Skin epidermis (tissue), 12 donors: Measurements from ENCODE around the gene DTHD1.

Source experiments
- H3K27ac ChIP-seq, 21 experiments: fragments of 200-600 bp; sonication (generic) in 11 of 21; one replicate each; pipeline ENCODE4 v1.5.0; 2020; ENCODE audit warnings: mild to moderate bottlenecking in 3 of 21, inconsistent platforms in 2 of 21, moderate library complexity in 2 of 21
- H3K4me3 ChIP-seq, 7 experiments: fragments of 200-600 bp; sonication (generic) in 2 of 7; one replicate each; pipeline ENCODE4 v1.5.0; 2020; ENCODE audit warnings: inconsistent platforms in 2 of 7, mild to moderate bottlenecking in 2 of 7, moderate library complexity in 1 of 7

Gene DTHD1

GRCh38 chr4:36332023-36332781, 50.8 kb downstream of the DTHD1 start:
- H3K4me3 ChIP-seq = no peak overlapping the region
- H3K27ac ChIP-seq = no peak overlapping the region

GRCh38 chr4:36332782-36333131, 51.3 kb downstream of the DTHD1 start:
- Histone ChIP-seq H3K27ac (no peak overlapping the region), H3K4me3 (no peak overlapping the region)

- Histone ChIP-seq H3K4me3 (no peak overlapping the region), H3K27ac (no peak overlapping the region)
Observed at GRCh38 chr4:36333303-36333877, 52.0 kb downstream of the DTHD1 start.

GRCh38 chr4:36337665-36338185, 56.3 kb downstream of the DTHD1 start:
- Histone ChIP-seq H3K27ac (no peak overlapping the region), H3K4me3 (no peak overlapping the region)

GRCh38 chr4:36338973-36339372, 57.6 kb downstream of the DTHD1 start:
- Histone ChIP-seq H3K4me3 (no peak overlapping the region), H3K27ac (no peak overlapping the region)

- Histone ChIP-seq H3K4me3 (no peak overlapping the region), H3K27ac (no peak overlapping the region)
Observed at GRCh38 chr4:36341936-36342335, 60.5 kb downstream of the DTHD1 start.

- no peak overlapping the region for H3K27ac ChIP-seq
- H3K4me3 ChIP-seq = no peak overlapping the region
Observed at GRCh38 chr4:36343501-36344175, 62.2 kb downstream of the DTHD1 start.

GRCh38 chr4:36348403-36348938, 67.1 kb downstream of the DTHD1 start:
- Histone ChIP-seq H3K4me3 (no peak overlapping the region), H3K27ac (no peak overlapping the region)

- H3K27ac ChIP-seq = no peak overlapping the region
Observed at GRCh38 chr4:36349938-36350549, 68.6 kb downstream of the DTHD1 start.

GRCh38 chr4:36351082-36351666, 69.8 kb downstream of the DTHD1 start:
- H3K4me3 ChIP-seq = no peak overlapping the region
- H3K27ac ChIP-seq = no peak overlapping the region

More at GRCh38 chr4:36349938-36350549, 68.6 kb downstream of the DTHD1 start:
- H3K4me3 ChIP-seq = no peak overlapping the region

- H3K27ac ChIP-seq = no peak overlapping the region
- no peak overlapping the region for H3K4me3 ChIP-seq
Observed at GRCh38 chr4:36353998-36354397, 72.6 kb downstream of the DTHD1 start.

GRCh38 chr4:36358173-36358572, 76.8 kb downstream of the DTHD1 start:
- Histone ChIP-seq H3K4me3 (no peak overlapping the region), H3K27ac (no peak overlapping the region)

GRCh38 chr4:36360755-36361154, 79.3 kb downstream of the DTHD1 start:
- Histone ChIP-seq H3K27ac (no peak overlapping the region), H3K4me3 (no peak overlapping the region)

GRCh38 chr4:36363024-36363423, 81.6 kb downstream of the DTHD1 start:
- no peak overlapping the region for H3K4me3 ChIP-seq
- no peak overlapping the region for H3K27ac ChIP-seq

- H3K27ac ChIP-seq = no peak overlapping the region
- no peak overlapping the region for H3K4me3 ChIP-seq
Observed at GRCh38 chr4:36374836-36375511, 93.6 kb downstream of the DTHD1 start.

- Histone ChIP-seq H3K4me3 (no peak overlapping the region), H3K27ac (no peak overlapping the region)
Observed at GRCh38 chr4:36385951-36386571, 104.6 kb downstream of the DTHD1 start.

GRCh38 chr4:36386691-36387090, 105.3 kb downstream of the DTHD1 start:
- no peak overlapping the region for H3K27ac ChIP-seq
- H3K4me3 ChIP-seq = no peak overlapping the region

GRCh38 chr4:36388710-36389109, 107.3 kb downstream of the DTHD1 start:
- no peak overlapping the region for H3K27ac ChIP-seq
- H3K4me3 ChIP-seq = no peak overlapping the region

GRCh38 chr4:36391411-36391810, 110.0 kb downstream of the DTHD1 start:
- Histone ChIP-seq H3K4me3 (no peak overlapping the region), H3K27ac (no peak overlapping the region)
